ENCODE measurements around the gene AK9. TPM values are rescaled to one million over a fixed set of nuclear protein-coding genes. Genes with fewer than 3 reads are reported as not detected.

Gene AK9
- total RNA-seq, 1 experiment from 2014 or later = 3.5 TPM

DNA sequence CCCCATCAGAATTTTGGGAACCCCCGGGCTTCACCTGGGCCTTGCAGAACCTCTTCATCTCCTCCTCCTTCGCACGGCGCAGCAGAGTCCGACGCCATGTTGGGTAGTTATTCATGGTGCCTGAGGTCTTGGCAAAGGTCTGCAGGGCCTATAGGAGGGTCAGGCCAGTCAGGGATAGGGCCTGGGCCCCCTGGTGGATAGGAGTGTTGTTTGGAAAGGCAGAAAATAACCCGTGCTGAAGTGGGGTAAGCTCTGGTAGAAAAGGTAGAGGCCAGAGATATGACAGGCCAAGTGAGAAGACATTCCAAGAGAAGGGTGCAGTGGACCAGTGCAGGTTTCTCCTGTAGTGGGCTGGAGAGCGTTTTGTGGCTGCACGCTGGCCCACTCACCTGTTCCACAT is 245.6 kb downstream of the AK9 start:
- no TSS peak for BruUV-seq (replicated peaks)
- Histone ChIP-seq H3K79me2 (ENCODE audit: insufficient read depth, low read length) (peaks cover 14% of the 10 kb centered on the region), H3K4me2 (ENCODE audit: low read length) (no peak overlapping the region), H4K20me1 (ENCODE audit: insufficient read depth) (no peaks in the 10 kb centered on the region), H3K9ac (ENCODE audit: low read length) (no peak overlapping the region), H3K27me3 (ENCODE audit: insufficient read depth, low read length) (no peaks in the 10 kb centered on the region), H3K4me3 (replicated peaks in 1 of 2; ENCODE audit: low read depth in 1 of 2, low read length in 2 of 2) (no peak overlapping the region), H3K27ac (ENCODE audit: low read depth, low read length) (no peak overlapping the region), H3K9me3 (ENCODE audit: control insufficient read depth in 1 of 2, insufficient read depth in 1 of 2, low read depth in 1 of 2, low read length in 2 of 2) (no peaks in the 10 kb centered on the region), H3K9me2 (ENCODE audit: insufficient read depth) (no peaks in the 10 kb centered on the region), H3K4me1 (ENCODE audit: control insufficient read depth in 1 of 2, insufficient read depth in 2 of 2, low read length in 2 of 2) (peaks cover 5 to 12% of the 10 kb centered on the region in 2 experiments; a peak in 3 of 4 replicates), H2AFZ (ENCODE audit: low read depth, low read length, poor library complexity, severe bottlenecking) (no peak overlapping the region), H3K36me3 (ENCODE audit: control insufficient read depth in 1 of 2, insufficient read depth in 2 of 2, low read length in 2 of 2) (peaks cover 0 to 6% of the 10 kb centered on the region in 2 experiments; a peak in 2 of 4 replicates)
- ChIA-PET POLR2A (no interaction called here), CTCF (no interaction called here), RAD21 (ENCODE audit: low non-redundant PET in 1 of 2, low total read pairs in 2 of 2, uncharacterized antibody in 2 of 2, unreplicated experiment in 2 of 2) (no interaction called here)
- intact Hi-C loops (cut with micrococcal nuclease) = no loop called here
- DNase-seq (ENCODE audit: low read depth, low spot score) = no peak
- TF ChIP-seq, protein P1, sequence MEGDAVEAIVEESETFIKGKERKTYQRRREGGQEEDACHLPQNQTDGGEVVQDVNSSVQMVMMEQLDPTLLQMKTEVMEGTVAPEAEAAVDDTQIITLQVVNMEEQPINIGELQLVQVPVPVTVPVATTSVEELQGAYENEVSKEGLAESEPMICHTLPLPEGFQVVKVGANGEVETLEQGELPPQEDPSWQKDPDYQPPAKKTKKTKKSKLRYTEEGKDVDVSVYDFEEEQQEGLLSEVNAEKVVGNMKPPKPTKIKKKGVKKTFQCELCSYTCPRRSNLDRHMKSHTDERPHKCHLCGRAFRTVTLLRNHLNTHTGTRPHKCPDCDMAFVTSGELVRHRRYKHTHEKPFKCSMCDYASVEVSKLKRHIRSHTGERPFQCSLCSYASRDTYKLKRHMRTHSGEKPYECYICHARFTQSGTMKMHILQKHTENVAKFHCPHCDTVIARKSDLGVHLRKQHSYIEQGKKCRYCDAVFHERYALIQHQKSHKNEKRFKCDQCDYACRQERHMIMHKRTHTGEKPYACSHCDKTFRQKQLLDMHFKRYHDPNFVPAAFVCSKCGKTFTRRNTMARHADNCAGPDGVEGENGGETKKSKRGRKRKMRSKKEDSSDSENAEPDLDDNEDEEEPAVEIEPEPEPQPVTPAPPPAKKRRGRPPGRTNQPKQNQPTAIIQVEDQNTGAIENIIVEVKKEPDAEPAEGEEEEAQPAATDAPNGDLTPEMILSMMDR (IDR thresholded peaks at IDR 0.05 in 2 of 3, conservative IDR thresholded peaks at IDR 0.05 in 1 of 3; ENCODE audit: borderline replicate concordance in 1 of 3, insufficient read depth in 1 of 3, low read depth in 2 of 3, low read length in 2 of 3) = peak in 2 of 3 experiments; percentile 23 to 28; a peak in 2 of 6 replicates
- TF ChIP-seq ZFX (IDR thresholded peaks at IDR 0.05) = no peak
- no peak for TF ChIP-seq POLR2A (IDR thresholded peaks at IDR 0.05; ENCODE audit: borderline replicate concordance, extremely low read depth, insufficient read depth, insufficient read length)
- no peak for TF ChIP-seq SP1 (IDR thresholded peaks at IDR 0.05; ENCODE audit: low read depth)
- TF ChIP-seq, protein P2, sequence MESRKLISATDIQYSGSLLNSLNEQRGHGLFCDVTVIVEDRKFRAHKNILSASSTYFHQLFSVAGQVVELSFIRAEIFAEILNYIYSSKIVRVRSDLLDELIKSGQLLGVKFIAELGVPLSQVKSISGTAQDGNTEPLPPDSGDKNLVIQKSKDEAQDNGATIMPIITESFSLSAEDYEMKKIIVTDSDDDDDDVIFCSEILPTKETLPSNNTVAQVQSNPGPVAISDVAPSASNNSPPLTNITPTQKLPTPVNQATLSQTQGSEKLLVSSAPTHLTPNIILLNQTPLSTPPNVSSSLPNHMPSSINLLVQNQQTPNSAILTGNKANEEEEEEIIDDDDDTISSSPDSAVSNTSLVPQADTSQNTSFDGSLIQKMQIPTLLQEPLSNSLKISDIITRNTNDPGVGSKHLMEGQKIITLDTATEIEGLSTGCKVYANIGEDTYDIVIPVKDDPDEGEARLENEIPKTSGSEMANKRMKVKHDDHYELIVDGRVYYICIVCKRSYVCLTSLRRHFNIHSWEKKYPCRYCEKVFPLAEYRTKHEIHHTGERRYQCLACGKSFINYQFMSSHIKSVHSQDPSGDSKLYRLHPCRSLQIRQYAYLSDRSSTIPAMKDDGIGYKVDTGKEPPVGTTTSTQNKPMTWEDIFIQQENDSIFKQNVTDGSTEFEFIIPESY (IDR thresholded peaks at IDR 0.05; ENCODE audit: extremely low read depth, insufficient replicate concordance, low read length) = no peak
- no peak for ATAC-seq
